MM.1S (cell line): ENCODE data around the gene CDKN2AIP.

ENCODE experiments used
- EZH2 ChIP-seq: fragments of 300-600 bp; sonication (generic); optimal IDR thresholded peaks from 2 replicates; pipeline ENCODE3; 2017; ENCODE audit warnings: low read depth, mild to moderate bottlenecking, antibody characterized with exemption, low read length, mixed read lengths
- EZH2phosphoT487 ChIP-seq: fragments of 300-600 bp; sonication (generic); IDR thresholded peaks from 2 replicates; pipeline ENCODE4 v1.6.1; 2018; ENCODE audit warnings: antibody characterized with exemption, low read length
- TF ChIP-seq, protein P1 (sequence below): fragments of 300-600 bp; sonication (generic); IDR thresholded peaks from 2 replicates; pipeline ENCODE4 v1.5.1; 2016; ENCODE audit warnings: antibody characterized with exemption, low read length, mixed read lengths

DNA sequence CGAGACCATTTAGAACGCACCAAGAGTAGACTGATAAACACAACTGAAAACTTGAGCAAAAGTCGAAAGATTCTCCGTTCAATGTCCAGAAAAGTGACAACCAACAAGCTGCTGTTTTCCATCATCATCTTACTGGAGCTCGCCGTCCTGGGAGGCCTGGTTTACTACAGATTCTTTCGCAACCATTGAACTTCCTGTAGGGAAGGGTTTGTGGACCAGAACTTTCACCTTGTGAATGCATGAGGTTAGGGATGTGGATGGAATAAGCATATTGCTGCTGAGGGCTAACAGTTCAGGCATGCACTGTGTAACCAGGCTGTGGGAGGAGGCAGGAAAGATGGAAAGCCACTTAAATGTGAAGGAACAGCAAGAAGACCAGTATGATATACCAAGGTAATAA, 39.6 kb downstream of the CDKN2AIP start:
- TF ChIP-seq EZH2 (no peak), EZH2phosphoT487 (no peak)
- TF ChIP-seq, protein P1, sequence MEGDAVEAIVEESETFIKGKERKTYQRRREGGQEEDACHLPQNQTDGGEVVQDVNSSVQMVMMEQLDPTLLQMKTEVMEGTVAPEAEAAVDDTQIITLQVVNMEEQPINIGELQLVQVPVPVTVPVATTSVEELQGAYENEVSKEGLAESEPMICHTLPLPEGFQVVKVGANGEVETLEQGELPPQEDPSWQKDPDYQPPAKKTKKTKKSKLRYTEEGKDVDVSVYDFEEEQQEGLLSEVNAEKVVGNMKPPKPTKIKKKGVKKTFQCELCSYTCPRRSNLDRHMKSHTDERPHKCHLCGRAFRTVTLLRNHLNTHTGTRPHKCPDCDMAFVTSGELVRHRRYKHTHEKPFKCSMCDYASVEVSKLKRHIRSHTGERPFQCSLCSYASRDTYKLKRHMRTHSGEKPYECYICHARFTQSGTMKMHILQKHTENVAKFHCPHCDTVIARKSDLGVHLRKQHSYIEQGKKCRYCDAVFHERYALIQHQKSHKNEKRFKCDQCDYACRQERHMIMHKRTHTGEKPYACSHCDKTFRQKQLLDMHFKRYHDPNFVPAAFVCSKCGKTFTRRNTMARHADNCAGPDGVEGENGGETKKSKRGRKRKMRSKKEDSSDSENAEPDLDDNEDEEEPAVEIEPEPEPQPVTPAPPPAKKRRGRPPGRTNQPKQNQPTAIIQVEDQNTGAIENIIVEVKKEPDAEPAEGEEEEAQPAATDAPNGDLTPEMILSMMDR: no peak
